Osteoblast (primary cell): Measurements from ENCODE around the gene FHL2. TPM values are rescaled to one million over a fixed set of nuclear protein-coding genes. Genes with fewer than 3 reads are reported as not detected.
A peak's percentile ranks its signal among the peaks of the same experiment; 100 is the strongest.

ENCODE experiments used
- DNase-seq: peaks from one replicate; pipeline ENCODE4 v3.0.0; 2011; ENCODE audit warnings: low spot score, mixed read lengths; ENCODE audit not compliant: insufficient read length; ENCODE audit errors: missing footprints
- H2AFZ ChIP-seq: 2 replicates; pipeline ENCODE4 v1.6.0; 2011; ENCODE audit warnings: mild to moderate bottlenecking, low read length
- H3K27ac ChIP-seq: 2 replicates; pipeline ENCODE4 v1.5.1; 2011; ENCODE audit warnings: mild to moderate bottlenecking, low read depth, low read length, moderate library complexity
- H3K27me3 ChIP-seq: 2 replicates; pipeline ENCODE4 v1.6.0; 2012; ENCODE audit warnings: mild to moderate bottlenecking, control low read depth, inconsistent platforms, low read length, moderate library complexity; ENCODE audit not compliant: insufficient read depth
- H3K36me3 ChIP-seq: 2 replicates; pipeline ENCODE4 v1.5.1; 2011; ENCODE audit warnings: mild to moderate bottlenecking, low read length, control low read depth, moderate library complexity; ENCODE audit not compliant: insufficient read depth
- H3K4me1 ChIP-seq: 2 replicates; pipeline ENCODE4 v1.5.1; 2011; ENCODE audit warnings: mild to moderate bottlenecking, low read length, control low read depth, moderate library complexity; ENCODE audit not compliant: insufficient read depth
- H3K4me2 ChIP-seq: 2 replicates; pipeline ENCODE4 v1.6.0; 2011; ENCODE audit warnings: mild to moderate bottlenecking, low read length; ENCODE audit not compliant: insufficient read depth
- H3K4me3 ChIP-seq: fragments of 200-600 bp; sonication (generic); 3 replicates; pipeline ENCODE4 v1.5.1; 2012; ENCODE audit warnings: mild to moderate bottlenecking, low read length, inconsistent platforms; ENCODE audit not compliant: insufficient read depth
- H3K79me2 ChIP-seq: 2 replicates; pipeline ENCODE4 v1.6.0; 2012; ENCODE audit warnings: mild to moderate bottlenecking, low read length, control low read depth, inconsistent platforms; ENCODE audit not compliant: insufficient read depth
- H3K9me3 ChIP-seq: 2 replicates; pipeline ENCODE4 v1.5.1; 2011; ENCODE audit warnings: low read depth, low read length, control low read depth
- H4K20me1 ChIP-seq: 2 replicates; pipeline ENCODE4 v1.6.0; 2012; ENCODE audit warnings: mild to moderate bottlenecking, low read length, control low read depth; ENCODE audit not compliant: insufficient read depth
- total RNA-seq: library from RNA; depleted of rRNA; stranded (reverse); fragments of >200 nt; gene quantifications from 2 replicates; pipeline ENCODE4 v1.2.3, GENCODE V29; 2012
- TF ChIP-seq, protein P1 (sequence below): IDR thresholded peaks from 2 replicates; pipeline ENCODE4 v1.5.1; 2011; ENCODE audit warnings: mild to moderate bottlenecking, low read depth, low read length, moderate library complexity; ENCODE audit errors: extremely low read depth

Gene FHL2
- total RNA-seq, 1 donor, result 566 TPM

DNA sequence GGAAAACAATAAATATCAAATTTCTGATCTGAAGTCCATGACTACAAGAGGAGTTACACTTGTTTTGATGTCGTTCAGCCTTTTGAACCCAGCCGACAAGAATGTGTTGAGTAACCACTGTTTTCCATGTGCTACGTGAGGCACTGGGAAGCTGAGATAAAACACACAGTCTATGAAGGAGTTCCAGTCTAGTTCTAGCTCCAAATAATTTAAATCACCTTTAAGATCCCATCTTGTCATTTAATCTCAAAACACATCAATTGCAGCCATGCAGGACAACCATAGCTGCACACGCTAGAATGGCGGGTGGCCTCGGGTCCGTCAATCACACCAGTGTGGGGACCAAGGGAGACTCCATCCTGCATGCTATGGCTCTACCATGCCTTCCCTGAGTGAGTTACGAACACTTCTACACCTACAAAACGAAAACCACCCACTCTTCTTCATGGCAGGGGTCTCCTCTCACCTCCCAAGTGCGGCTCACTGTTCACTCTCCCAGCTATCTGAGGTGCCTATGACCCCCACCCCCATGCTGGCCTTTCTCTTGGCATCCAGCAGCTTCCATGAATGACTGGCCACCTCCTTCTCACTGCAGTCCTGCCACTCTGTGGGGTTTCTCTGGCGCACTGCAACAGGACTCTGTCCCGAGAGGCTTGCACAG lies 3.8 kb downstream of the FHL2 start:
- Histone ChIP-seq H3K4me3 (peak overlapping the region; percentile 78), H3K4me2 (peak overlapping the region; percentile 97), H3K9me3 (no peaks in the 10 kb centered on the region), H3K79me2 (peaks cover 100% of the 10 kb centered on the region), H2AFZ (no peak overlapping the region), H3K4me1 (peaks cover 69% of the 10 kb centered on the region), H3K27ac (peak overlapping the region; percentile 96), H3K36me3 (peaks cover 74% of the 10 kb centered on the region), H3K27me3 (no peaks in the 10 kb centered on the region), H4K20me1 (peaks cover 34% of the 10 kb centered on the region)
- TF ChIP-seq, protein P1, sequence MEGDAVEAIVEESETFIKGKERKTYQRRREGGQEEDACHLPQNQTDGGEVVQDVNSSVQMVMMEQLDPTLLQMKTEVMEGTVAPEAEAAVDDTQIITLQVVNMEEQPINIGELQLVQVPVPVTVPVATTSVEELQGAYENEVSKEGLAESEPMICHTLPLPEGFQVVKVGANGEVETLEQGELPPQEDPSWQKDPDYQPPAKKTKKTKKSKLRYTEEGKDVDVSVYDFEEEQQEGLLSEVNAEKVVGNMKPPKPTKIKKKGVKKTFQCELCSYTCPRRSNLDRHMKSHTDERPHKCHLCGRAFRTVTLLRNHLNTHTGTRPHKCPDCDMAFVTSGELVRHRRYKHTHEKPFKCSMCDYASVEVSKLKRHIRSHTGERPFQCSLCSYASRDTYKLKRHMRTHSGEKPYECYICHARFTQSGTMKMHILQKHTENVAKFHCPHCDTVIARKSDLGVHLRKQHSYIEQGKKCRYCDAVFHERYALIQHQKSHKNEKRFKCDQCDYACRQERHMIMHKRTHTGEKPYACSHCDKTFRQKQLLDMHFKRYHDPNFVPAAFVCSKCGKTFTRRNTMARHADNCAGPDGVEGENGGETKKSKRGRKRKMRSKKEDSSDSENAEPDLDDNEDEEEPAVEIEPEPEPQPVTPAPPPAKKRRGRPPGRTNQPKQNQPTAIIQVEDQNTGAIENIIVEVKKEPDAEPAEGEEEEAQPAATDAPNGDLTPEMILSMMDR, result no peak
- no peak for DNase-seq

DNA sequence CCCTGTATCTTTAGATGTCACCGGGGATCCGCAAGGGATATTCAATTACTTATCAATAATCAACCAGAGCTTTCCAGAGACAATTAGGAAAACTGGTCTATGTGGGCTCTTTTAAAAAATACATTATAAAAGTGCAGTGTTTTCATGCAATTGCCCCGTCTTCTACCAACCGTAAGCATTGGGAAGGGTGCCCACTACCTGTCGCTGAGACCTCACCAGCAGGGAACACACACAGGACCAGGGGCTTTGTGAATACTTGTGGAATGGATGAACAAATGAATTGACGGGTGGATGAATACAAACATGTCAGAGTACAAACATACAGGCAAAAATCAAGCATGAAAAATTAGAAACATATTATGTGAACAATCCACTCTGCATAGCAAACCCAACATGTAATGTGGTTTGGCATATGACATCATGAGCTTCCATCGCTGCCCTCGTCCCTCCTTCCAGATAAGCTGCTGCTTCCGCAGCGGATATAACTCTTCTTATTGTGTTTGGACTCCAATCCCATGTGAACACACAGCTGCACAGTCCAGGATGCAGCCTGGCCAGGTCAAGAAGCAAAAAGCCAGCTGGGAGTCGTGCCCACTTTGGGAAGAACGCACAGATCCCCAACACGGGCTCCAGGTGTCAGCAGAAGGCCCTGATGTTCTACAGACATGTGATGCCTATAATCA lies 5.3 kb downstream of the FHL2 start:
- DNase-seq, result peak; percentile 85
- peaks cover 85% of the 10 kb centered on the region for H3K36me3 ChIP-seq
- peaks cover 79% of the 10 kb centered on the region for H3K4me1 ChIP-seq
- peaks cover 37% of the 10 kb centered on the region for H4K20me1 ChIP-seq
- H3K9me3 ChIP-seq, result no peaks in the 10 kb centered on the region
- peak overlapping the region; percentile 97 for H3K4me2 ChIP-seq
- peaks cover 94% of the 10 kb centered on the region for H3K79me2 ChIP-seq
- TF ChIP-seq, protein P1, result no peak
- H3K27ac ChIP-seq, result peak overlapping the region; percentile 96
- H2AFZ ChIP-seq, result no peak overlapping the region
- H3K27me3 ChIP-seq, result no peaks in the 10 kb centered on the region
- peak overlapping the region; percentile 78 for H3K4me3 ChIP-seq

DNA sequence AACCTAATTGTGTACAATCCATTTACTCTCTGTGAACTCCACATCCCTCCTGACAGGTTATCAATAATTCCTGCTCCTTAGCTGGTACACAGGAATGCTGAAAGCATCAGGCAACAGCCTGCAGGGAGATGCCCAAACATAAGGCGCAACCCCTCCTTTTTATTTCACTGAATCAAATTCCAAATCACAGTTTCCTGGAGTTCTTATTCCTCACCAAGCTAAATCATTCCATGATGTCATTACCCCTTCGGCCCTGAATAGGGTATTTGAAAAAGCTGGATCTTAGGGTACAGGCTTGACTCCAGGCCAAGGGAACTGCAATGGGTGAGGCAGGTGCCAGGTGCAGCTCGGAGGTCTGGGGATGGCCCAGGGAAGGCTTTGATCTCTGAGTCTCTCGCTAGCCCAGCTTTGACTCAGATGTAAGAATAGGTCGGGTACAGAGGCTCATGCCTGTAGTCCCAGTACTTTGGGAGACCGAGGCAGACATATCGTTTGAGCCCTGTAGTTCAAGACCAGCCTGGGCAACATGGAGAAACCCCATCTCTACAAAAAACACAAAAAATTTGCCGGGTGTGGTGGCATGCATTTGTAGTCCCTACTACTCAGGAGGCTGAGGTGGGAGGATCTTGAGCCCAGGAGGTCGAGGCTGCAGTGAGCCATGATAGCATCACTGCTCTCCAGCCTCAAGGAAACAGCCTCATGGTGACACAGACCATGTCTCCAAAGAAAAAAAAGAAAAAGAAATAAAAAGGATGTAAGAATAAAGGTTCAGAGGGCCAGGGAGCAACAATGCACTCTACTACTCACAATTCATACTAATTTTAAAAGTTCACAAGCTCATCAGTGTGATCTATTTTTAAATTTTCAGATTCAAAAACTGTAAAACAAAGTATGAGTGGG lies 6.8 kb downstream of the FHL2 start:
- Histone ChIP-seq H3K9me3 (no peaks in the 10 kb centered on the region), H3K27ac (peak overlapping the region; percentile 96), H2AFZ (no peak overlapping the region), H3K27me3 (no peaks in the 10 kb centered on the region), H3K4me3 (peak overlapping the region; percentile 13), H3K79me2 (peaks cover 94% of the 10 kb centered on the region), H3K36me3 (peaks cover 91% of the 10 kb centered on the region), H3K4me2 (peak overlapping the region; percentile 97), H3K4me1 (peaks cover 94% of the 10 kb centered on the region), H4K20me1 (peaks cover 48% of the 10 kb centered on the region)
- TF ChIP-seq, protein P1, result no peak
- DNase-seq, result no peak
